Neural progenitor cell (in vitro differentiated cells): ENCODE measurements around the gene SLC6A18.

ENCODE experiments used
- EZH2 ChIP-seq: fragments of 200-600 bp; sonication (generic); IDR thresholded peaks from 2 replicates; pipeline ENCODE4 v1.6.1; 2017; ENCODE audit warnings: antibody characterized with exemption, mild to moderate bottlenecking, moderate library complexity
- EZH2phosphoT487 ChIP-seq: fragments of 200-600 bp; sonication (generic); IDR thresholded peaks from 2 replicates; pipeline ENCODE4 v1.6.1; 2017; ENCODE audit warnings: antibody characterized with exemption
- TF ChIP-seq, protein P1 (sequence below): fragments of 200-600 bp; sonication (generic); IDR thresholded peaks from 2 replicates; pipeline ENCODE4 v1.5.1; 2017; ENCODE audit warnings: antibody characterized with exemption, mild to moderate bottlenecking

GRCh38 chr5:1228120-1228519 is 2.9 kb downstream of the SLC6A18 start:
- TF ChIP-seq, protein P1, sequence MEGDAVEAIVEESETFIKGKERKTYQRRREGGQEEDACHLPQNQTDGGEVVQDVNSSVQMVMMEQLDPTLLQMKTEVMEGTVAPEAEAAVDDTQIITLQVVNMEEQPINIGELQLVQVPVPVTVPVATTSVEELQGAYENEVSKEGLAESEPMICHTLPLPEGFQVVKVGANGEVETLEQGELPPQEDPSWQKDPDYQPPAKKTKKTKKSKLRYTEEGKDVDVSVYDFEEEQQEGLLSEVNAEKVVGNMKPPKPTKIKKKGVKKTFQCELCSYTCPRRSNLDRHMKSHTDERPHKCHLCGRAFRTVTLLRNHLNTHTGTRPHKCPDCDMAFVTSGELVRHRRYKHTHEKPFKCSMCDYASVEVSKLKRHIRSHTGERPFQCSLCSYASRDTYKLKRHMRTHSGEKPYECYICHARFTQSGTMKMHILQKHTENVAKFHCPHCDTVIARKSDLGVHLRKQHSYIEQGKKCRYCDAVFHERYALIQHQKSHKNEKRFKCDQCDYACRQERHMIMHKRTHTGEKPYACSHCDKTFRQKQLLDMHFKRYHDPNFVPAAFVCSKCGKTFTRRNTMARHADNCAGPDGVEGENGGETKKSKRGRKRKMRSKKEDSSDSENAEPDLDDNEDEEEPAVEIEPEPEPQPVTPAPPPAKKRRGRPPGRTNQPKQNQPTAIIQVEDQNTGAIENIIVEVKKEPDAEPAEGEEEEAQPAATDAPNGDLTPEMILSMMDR = no peak
- TF ChIP-seq EZH2phosphoT487 = no peak
- no peak for TF ChIP-seq EZH2
